Left ventricle myocardium superior (tissue), 1 donor: ENCODE results near the gene PAX7. TPM values are rescaled to one million over a fixed set of nuclear protein-coding genes. Genes with fewer than 3 reads are reported as not detected.
A peak's percentile ranks its signal among the peaks of the same experiment; 100 is the strongest.
"Not testable (repeated sequence)": the region's sequence is repeated elsewhere in the genome, so short reads cannot be mapped to it uniquely, and the experiment has no call there.

Experiments
- ATAC-seq: fragments of 200-7000 bp; cut with Tn5 transposase; one replicate; pipeline ENCODE4 v1.9.1; 2020; ENCODE audit warnings: mild to moderate bottlenecking, moderate library complexity
- DNase-seq: peaks from one replicate; pipeline ENCODE4 v3.0.0-alpha.2; 2020
- intact Hi-C: fragments of 100-400 bp; cut with micrococcal nuclease; formaldehyde crosslinking; loops from one replicate; pipeline ENCODE4 v1.11.0; 2022
- total RNA-seq: library from RNA; stranded (reverse); fragmentation: NEBNext Ultra II Directional; extraction: Animal tissue kit (Norgen Biotek cat#: 25700); gene quantifications from one replicate; pipeline ENCODE4 v1.2.1, GENCODE V29; 2021
- donor health status: DM: no; HTN: yes; CAD: no; lungs with severe emphysema.

The PAX7 gene
- total RNA-seq, 1 donor from 2014 or later = not detected

DNA sequence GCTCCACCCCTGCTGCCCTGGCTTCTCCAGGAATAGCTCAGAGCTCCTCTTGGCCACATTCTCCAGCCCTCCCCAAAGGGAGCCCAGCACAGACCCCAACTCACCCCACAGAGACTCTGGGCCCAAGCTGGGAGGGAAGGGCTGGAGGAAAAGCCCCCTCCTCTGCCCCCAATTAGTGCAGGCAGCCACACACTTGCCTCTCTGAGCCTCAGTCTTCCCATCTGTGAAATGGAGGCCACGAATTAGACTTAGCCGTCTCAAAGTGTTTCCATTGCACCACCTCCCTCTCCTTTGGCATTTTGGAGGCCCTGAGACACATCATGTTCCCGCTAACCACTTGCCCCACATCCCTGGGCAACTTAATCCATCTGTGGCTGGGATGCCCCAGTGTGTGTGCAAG lies 108.0 kb downstream of the PAX7 start:
- ATAC-seq = no peak
- intact Hi-C loops = no loop called here

DNA sequence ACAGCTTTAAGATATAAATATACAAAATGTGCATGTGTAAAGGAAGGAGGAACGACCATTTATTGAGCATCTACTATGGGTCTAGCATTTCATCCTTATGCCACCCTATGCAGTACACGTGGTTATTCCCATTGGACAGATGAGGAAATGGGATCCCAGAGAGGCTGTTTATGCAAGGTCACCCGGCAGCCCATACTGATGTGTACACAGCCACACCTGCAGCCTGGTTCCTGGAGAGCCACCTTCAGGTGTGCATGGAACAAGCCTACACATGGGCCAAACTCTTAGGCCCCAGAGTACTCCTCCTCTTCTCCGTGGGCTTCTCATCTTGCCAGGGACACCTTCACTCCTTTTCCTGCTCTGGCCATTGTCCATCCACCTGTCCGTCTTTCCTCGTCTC lies 108.8 kb downstream of the PAX7 start:
- no peak for ATAC-seq
- intact Hi-C loops = no loop called here
- DNase-seq = no peak

More for the DNA sequence above, 108.0 kb downstream of the PAX7 start:
- DNase-seq = no peak

DNA sequence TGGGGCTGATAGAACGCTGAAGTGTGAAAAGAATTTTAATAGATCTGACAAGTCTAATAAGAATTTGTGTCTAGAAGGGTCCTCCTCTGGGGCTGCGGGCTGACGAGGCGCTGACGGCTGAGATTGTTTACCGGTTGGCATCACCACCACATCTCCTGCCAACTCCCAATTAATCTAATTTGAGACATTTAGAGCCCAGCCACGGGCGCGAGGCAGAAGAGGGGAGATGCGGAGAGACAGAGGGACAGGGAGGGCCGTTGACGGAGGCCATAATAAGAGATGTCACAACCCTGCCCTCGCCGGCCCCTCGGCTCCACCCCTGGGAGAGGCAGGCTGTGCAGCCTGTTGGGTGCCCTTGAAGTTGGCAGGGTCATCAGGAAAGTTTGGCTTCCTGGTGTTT lies 109.3 kb downstream of the PAX7 start:
- ATAC-seq (no peak), DNase-seq (no peak)
- intact Hi-C loops = no loop called here

DNA sequence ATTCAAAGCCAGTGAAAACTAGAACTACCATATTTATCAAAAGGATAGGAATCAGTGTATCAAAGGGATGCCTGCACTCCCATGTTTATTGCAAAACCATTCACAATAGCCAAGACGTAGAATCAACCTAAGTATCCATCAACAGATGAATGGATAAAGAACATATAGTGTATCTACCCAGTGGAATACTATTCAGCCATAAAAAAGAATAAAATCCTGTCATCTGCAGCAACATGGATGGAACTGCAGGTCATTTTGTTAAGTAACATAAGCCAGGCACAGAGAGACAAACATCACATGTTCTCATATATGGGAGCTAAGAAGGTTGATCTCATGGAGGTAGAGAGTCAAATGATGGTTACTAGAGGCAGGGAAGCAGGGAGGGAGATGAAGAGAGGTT lies 110.0 kb downstream of the PAX7 start:
- intact Hi-C loops = no loop called here
- ATAC-seq = no peak

DNA sequence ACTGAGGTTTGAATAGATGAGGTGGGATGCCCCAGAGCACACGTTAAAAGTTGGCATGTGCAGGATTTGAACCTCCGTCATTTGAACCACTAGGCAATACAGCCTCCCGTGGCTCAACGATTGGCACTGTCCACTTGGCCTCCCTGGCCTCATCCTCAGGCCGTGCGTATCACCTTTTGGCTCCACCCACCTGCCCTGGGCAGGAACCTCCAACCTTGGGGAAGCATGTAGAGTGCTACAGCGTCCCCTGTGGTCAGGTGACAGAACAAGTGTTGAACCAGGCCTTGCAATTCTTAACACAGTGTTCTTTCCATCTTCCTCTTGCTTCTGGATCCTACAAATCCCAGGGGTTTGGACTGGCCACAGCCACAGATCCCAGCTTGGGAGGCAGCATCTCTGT lies 112.6 kb downstream of the PAX7 start:
- no peak for ATAC-seq
- intact Hi-C loops = no loop called here
- DNase-seq = no peak

More for the DNA sequence above, 110.0 kb downstream of the PAX7 start:
- no peak for DNase-seq

DNA sequence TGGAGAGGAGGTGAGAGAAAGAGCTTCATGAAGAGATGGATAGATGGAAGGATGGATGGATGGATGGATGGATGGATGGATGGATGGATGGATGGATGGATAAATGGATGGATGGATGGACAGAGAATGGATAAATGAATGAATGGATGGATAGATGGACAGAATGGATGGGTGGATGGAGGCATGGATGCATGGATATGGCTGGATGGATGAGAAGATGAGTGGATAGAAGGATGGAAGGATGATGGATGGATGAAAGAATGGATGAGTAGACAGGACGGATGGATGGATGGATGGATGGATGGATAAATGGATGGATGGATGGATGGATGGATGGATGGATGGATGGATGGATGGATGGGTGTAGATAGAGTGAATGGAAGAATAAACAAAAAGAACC lies 113.7 kb downstream of the PAX7 start:
- not testable (repeated sequence) for DNase-seq, ATAC-seq

DNA sequence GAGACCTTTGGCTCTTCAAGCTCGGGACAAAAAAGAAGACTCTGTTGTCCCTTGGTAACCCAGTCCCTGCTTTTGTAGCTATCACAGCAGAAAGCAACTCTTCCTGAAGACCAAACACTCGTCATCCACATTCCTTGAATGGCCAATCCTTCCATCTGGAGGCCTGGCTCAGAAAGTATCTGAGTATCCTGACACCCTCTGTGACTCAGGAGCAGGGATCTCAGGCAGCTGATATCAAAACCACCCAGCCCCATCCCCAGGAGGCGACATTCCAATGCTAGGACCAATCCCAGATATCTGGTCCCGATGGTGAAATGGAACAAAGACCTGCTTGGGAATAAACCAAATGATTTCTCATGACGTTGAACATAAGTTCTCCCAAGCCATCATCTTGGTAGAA lies 116.3 kb downstream of the PAX7 start:
- no peak for ATAC-seq
- intact Hi-C loops = no loop called here
- DNase-seq = no peak

More for the DNA sequence above, 113.7 kb downstream of the PAX7 start:
- intact Hi-C loops = not testable (repeated sequence)

DNA sequence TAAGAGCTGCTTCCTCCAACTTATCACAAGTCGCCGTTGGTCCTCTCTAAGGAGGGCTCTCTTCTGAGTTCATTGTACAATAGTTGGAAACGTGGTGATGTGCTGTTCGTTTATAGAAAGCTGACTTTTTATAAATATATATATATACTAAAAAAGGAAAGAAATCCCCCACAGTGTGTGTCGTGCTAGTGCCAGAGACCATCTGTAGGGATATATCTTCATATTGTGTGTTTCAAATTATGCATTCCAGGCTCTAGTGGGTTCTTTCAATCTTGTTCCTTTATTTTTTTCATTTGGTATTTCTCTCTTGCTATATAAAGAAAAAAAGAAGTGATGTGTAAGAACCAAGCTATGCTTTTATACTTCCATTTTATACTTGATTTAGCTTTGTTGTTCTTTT lies 117.0 kb downstream of the PAX7 start:
- DNase-seq (no peak), ATAC-seq (no peak)
- intact Hi-C loops = no loop called here

DNA sequence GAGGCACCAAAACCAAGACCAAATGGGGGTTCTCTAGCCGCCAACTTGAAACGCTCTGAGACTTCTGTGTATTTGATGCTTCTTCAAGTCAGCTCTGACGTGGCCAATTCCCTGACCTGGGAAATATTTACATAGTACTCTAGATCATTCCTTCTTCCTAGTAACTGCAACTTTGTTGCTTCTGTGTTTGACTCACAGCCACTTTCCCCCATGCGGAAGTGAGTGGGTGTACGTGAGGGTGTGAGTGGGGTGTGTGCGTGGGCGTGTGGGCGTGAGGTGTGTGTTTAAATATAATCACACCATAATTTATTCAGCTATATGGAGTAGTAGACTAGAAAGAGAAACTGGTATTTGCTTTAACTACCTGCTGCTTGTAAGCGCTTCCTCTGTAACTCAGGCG lies 117.8 kb downstream of the PAX7 start:
- intact Hi-C loops = no loop called here
- DNase-seq (no peak), ATAC-seq (no peak)

DNA sequence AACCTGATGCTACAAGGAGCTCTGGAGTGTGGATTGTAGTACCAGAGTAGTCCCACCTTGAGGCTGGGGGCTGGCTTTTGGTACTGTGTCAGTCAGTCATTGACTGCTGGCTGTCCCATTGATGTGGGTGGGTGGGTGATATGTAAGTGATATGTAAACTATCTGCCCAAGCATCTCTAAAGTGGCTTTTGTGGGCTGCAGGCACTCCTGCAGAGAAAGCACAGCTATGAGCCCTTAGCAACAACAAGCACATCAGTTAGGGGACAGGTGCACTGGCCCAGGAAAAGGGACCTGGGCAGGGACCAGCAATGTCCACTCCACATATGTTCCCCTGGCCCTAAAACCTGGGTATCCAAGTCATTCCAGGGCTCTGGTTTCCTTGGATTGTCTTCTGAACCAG lies 118.9 kb downstream of the PAX7 start:
- intact Hi-C loops = no loop called here
- no peak for DNase-seq
- ATAC-seq = no peak

DNA sequence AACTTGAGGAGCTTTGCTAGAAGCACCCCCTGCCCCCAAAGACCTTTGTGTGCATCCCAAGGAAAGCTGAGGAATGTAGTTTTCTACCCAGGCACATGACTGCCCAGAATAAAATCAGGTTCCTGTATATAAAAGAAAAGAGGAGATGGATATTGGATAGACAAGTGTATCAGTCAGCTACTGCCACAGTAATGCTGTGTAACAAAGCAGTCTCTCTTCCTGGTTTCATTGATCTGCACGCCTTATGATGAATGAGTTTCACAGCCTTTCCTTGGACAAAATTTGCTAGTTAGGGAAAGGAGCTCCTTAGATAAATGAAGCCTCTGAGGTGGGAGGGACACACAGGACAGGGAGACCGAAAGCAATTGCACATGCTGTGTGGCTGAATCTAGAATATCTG lies 120.0 kb downstream of the PAX7 start:
- intact Hi-C loops = no loop called here
- no peak for DNase-seq
- no peak for ATAC-seq

DNA sequence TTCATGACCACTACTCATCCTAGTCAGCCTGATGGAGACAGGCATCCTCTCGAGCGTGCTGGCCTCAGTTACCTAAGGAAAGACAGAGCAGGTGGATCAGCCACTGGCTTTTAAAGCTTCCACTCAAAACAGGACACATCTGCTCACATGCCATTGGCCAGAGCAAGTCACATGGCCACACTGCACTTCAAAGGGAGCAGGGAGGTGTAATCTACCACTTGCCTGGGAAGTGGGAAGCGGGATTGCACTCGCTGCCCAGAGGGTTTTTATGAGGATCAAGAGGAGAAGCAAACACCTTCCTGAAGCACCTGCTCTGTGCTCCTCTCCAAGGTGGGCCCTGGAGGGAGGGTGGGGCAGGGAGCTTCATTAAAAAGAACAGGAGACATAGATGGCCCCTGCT lies 120.8 kb downstream of the PAX7 start:
- intact Hi-C loops = no loop called here
- ATAC-seq (no peak), DNase-seq (no peak)

DNA sequence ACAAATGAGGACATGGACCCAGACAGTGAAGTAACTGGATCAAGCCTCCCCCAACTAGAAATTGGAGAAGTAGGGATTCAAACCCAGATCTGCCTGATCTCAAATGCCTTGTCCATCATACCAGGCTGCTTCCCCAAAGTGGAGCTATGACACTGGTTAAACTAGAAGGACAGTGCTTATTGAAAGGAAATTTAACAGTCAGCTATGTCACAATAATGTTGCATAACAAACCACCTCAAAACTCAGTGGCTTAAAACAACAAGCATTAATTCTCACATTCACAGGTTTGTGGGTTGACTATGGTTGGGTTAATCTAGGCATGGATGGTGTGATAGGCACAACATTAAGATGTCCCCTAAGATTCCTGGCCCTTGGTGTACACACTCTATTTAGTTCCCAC lies 121.8 kb downstream of the PAX7 start:
- ATAC-seq (no peak), DNase-seq (no peak)
- intact Hi-C loops = no loop called here

DNA sequence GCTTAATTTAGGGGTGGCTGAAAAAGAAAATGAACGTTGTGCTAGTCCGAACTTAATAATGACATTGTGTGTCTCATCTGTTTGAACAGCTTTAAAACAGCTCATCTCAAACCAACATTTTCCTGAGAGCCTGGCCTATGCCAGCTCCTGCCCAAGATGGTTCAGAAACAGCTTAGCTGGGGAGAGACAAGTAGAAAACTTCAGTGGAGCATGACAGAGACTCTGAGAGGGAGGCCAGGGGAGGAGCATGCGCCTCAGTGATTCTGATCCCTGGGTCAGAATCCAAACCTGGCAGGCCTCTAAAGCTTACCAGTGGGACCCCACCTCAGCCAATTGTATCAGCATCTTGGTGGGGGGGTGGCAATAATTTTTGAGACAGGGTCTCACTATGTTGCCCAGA lies 129.5 kb downstream of the PAX7 start:
- intact Hi-C loops = no loop called here
- DNase-seq (no peak), ATAC-seq (no peak)

DNA sequence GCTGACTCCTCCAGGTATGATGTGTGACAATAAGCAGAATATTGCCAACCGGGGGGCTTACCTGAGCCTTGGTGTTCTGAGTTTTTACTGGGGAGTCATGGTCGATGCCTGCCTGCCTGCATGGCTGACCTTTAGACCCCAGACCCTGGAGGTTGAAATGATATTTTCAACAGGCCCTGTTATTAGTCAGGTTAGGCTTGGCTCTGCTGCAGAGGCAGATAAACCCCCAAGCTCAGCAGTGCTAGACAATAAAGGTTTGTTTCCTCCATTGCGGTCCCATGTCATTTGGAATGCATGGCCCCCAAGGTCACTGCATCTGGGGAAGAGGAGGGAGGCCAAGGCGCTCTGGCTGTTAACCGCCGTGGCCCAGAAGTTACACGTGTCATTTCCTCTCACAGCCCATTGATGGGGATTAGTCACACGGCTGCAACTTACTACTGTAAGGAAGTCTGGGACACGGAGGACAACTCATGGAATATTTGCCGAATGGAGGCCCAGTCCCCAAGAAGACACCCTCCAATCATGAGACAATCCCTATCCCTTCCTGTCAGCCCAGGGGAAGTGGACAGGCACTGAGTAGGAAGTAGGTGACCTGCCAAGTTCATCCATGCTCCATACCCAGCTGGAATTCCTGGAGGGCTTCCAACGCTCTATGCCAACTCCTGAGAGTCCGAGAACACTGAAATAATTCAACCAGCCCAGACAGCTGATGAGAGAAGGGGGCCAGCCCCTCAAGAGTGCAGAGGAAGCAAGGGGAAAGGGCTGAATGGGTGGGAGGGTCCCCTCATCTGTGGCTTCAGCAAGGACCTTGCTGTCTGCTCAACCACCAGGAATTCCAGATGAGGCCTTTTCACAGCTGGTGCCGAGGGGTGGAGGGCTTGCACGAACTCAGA lies 131.5 kb downstream of the PAX7 start:
- DNase-seq (no peak), ATAC-seq (no peak)
- intact Hi-C loops = no loop called here

DNA sequence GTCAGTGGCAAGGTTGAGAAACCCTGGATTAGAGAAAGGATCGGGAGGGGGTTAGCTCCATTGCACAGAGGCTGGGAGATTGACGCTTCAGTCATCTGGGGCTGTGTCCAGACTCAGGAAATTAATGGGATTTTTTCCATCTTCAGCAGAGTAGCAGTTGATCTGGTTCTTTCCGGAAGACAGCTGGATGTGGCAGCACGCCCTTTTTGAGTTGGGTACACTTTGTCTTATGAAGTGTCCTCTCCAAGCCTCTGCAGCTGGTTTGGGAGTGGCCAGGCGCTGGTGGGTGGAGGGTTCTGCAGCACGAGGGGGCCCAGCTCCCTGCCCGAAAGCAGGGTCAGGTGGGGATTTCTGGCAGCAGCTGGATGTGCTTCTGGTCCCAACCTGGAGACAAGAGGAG lies 133.7 kb downstream of the PAX7 start:
- intact Hi-C loops = no loop called here
- ATAC-seq (peak; percentile 63), DNase-seq (peak; percentile 35)

DNA sequence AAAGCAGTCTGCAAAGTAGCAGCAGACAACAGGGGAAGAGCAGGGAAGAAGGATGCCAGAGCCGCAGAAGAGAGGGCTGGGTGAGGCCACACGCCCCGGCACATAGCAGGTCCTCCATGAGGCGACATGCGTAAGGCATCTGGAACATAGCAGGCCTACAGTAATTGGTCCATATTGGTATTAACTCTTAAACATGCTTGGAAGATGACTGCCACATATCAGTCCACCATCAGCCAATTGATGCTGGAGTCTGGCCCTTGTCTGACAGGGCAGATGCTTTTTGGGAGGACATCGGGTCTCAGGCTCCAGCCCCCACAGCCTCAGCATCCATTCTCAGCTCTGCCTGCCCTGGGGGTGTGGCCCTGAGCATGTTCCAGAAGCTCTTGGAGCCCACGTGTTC lies 135.1 kb downstream of the PAX7 start:
- intact Hi-C loops = no loop called here
- no peak for DNase-seq
- ATAC-seq = no peak

DNA sequence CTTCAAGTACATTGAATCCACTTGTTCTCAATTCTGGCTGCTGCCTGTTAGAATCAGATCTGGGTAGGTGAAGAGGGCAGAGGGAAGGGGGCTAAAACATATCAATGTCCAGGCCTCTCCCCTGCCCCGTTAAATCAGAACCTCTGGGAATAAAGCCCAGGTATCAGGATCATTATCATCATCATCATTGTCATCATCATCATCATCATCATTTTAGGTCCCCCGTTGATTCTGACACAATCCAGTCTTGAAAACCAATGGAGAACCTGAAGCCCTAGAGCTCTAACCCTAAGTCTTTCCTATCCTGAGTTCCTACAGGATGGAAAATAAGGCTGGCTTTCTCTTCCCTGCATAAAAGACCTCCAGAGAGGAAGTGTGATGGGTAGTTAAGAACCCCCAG lies 135.7 kb downstream of the PAX7 start:
- ATAC-seq (no peak), DNase-seq (no peak)
- intact Hi-C loops = no loop called here

DNA sequence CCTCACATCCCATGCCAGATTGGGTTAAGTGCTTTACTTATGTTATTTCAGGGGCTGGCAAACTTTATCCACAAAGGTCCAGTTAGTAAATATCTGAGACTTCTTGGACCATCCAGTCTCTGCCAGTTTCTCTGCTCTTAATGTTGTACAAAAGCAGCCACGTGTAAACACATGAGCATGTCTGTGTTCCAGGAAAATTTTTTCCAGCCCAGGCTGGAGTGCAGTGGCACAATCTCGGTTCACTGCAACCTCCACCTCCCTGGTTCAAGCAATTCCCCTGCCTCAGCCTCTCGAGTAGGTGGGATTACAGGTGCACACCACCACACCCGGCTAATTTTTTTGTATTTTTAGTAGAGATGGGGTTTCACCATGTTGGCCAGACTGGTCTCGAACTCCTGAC lies 136.9 kb downstream of the PAX7 start:
- DNase-seq, intact Hi-C loops, ATAC-seq: not testable (repeated sequence)

DNA sequence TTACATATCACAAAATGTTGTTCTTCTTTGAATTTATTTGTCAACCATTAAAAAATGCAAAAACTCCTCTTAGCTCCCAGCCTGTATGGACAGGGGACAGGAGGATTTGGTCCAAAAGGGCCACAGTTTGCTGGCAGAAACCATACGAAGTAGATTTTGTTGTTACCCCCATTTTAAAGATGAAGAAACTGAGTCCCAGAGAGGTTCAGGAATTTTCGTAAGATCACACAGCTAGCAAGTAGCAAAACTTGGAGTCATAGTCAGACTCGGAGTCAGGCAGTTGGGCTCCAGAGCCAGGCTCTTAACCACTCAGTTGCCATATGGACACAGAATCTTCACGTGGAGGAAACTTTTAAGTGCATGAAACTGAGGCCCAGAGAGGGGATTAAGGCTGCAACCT lies 137.4 kb downstream of the PAX7 start:
- intact Hi-C loops = no loop called here
- DNase-seq (no peak), ATAC-seq (no peak)

DNA sequence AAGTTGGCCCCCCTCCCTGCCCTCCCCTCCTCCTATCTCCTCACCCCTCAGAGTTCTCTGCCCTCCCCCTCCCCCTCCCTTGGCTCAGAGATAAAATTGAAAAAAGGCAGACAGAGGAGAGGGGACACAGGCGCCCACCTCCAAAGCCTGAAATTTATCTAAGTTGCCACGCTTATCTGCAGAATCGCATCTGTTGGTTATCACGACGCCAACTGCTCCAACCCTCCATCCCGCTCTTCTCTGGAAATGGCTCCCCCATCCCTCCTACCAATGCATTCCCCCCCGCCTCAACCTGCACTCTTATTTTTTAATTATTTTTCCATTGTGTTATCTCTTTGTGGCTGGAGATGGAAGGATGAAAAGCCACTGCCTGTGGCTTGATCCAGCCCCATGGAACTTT lies 138.5 kb downstream of the PAX7 start:
- ATAC-seq (no peak), DNase-seq (no peak)
- intact Hi-C loops = no loop called here
